ENCODE measurements around the gene PCDHGA1.

PCDHGA1 gene

DNA sequence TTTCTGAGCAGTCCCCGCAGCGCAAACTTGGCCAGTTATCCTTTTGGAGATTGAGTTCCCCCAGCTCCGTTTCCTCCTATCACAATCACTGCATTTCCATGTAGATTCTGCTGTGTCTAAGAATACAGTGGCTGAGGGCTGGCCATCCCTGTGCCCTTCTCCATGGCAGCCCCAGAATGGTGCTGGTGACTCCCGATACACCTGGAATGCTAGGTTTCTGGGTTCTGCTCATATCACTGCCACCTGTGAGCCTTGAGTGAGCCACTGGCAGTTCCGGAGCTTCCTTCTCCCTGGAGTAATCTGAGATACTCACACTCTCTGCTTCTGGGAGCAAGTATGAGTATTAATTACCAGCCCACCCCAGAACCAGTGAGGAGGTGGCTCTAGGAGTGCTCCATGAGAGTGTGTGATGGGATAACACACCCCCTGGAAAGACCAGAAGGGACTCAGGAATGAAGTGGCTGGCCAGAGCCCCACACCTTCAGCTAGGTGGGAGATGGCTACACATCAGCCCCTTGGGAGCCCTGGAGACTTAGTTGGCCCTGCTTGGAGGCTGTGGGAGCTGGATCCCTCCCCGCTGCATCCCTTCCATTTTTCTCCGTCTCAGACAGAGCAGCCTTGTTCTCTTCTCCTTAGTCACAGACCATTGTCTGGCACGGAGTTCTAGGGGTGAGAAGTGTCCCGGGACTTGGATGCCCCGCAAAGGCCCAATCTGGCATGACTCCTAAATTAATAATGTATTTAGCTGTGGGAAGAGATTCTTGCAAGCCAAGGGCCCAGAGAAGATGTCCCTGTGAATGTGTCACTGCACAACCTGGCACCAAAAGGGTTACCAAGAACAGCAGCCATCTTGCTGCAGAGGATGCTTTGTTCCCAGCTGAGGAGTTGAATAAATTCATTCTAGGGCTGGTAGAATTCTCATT is 163.4 kb downstream of the PCDHGA1 start:
- FAIRE-seq: no peak

DNA sequence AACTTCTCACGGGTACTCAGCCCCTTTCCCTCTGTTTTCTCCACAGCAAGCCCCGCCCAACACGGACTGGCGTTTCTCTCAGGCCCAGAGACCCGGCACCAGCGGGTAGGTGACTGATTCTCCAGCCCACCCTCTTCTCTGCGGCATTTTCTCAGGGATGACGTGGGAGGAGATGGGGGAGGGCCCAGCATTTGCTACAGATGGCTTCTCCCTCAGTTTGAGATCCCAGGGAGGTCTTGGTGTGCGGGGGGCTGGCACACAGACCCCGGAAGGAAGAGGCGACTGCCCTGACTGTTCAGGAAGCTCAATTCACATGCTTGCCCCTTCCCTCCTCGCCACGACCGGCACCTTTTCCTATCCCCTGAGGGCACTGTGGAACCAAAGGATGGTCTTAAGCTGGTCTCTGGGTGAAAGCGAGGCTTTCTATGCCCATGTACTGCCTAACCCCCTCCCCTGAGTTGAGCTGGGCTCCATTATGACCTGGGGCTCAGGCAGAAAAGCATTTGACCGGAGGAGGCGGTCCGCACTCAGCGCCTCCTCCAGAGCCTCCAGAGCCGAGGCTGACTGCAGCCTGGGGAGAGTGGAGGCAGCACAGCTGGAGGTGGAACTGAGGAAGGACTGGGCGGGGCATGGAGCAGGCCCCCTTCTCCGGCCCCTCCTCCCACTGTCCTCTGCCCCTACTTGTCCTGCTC is 164.6 kb downstream of the PCDHGA1 start:
- no peak for FAIRE-seq

- no peak for FAIRE-seq
Measured at GRCh38 chr5:141495453-141495811, 165.1 kb downstream of the PCDHGA1 start.

- FAIRE-seq: no peak
Measured at GRCh38 chr5:141496038-141496437, 165.7 kb downstream of the PCDHGA1 start.

DNA sequence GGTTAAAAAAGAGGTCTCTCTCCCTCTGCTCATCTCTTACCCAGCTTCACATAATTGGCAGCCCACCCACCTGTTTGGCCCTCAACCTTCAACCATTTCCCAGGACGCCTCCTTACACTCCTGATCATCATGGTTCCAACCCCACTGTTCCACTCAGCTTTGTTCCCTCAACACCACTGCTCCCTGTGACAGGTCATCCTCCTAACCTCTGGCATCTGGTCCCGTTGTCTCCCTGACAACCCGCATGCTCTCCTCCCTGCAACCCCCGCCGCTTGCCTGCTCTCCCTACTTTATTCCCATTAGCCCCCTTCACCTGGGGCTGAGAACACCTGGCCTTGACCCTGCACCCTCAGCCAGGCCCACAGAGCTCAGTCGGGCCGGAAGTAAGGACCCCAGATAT is 171.4 kb downstream of the PCDHGA1 start:
- FAIRE-seq: no peak

- no peak for FAIRE-seq
Measured at GRCh38 chr5:141503681-141504080, 173.4 kb downstream of the PCDHGA1 start.

DNA sequence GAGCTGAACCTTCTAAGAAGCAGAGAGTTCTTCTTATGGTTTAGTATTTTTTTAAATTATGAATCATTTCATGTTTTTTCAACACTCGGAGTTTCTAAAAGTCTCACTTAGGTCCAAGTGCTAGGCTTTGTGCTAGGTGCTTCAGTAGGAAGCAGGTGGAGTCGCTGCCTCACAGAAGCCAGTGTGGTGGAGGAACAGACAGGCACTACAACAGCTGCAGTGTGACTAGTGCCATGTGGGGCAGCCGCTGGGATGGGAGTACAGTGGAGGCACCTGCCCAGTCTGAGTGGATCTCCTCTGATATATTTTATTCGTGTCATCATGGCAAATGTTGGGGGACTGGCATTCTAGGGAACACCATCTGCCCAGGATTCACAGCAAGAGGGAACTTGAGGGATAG is 173.9 kb downstream of the PCDHGA1 start:
- FAIRE-seq: no peak

DNA sequence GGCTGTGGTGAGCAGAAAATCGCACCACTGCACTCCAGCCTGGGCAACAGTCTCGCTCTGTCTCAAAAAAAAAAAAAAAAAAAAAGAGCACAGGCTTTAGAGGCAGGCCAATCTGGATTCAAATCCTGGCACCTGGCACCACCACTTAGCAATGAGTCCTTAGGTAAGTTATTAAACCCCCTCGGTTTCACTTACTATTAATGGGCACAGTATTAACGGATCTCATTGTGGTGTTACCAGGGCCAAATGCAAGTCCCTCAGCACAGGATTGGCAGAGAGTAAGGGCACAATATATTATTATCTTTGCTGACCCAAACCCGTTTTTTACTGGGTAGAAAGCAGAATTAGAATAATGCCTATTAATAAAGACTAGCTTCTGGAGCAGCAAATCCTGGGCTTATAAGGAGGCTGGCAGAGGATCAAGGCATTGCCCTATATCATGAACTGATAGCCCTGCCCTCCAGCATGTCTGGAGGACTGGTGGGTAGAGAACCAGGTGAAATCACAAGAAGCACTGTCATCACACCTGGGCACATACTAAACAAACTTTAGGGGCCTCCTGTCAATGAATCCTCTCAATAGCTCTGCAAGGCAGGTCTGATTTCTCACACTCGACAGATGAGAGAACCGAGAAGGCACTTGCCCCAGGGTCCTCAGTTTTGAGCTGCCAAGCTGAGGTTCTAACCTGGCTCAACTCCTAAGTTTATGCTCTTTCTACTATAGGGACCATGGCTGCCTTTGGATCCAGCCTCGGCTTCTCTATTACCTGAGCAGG is 176.3 kb downstream of the PCDHGA1 start:
- no peak for FAIRE-seq

DNA sequence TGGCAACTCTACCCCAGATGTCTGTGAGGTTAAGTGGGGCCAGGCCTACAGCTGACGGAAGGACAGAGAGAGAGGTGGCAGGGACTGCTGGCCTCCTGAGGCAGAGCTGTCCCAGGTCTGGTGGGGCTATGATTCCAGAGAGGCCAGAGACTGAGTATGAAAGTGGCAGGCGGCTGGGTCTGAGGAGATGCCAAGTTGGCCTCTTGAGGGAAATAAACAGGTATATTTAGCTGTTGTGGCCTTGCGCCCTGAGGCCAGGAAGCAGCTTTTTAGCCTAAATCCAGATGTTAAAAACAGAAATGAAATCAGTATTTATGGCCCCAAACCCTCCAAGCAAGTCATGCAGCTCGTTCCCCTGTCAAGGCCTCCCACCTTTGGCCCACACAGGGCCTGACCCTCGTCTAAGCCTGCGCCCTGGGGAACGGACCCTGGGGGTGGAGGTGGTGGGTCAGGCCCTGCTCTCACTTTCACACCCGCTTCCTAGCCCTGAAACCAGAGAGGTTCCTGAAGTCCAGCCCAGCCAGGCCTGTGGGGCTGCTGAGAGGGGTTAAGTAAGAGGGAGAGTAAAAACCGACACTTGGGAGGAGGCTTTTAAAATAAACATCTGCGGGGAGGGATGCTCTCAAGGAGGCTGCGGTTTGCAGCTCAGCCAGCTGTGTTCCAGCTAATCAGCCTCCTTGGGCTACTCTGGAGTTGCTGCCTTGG is 177.2 kb downstream of the PCDHGA1 start:
- FAIRE-seq: no peak

- no peak for FAIRE-seq
Measured at GRCh38 chr5:141508440-141508797, 178.1 kb downstream of the PCDHGA1 start.

- FAIRE-seq: no peak
Measured at GRCh38 chr5:141508798-141509611, 178.7 kb downstream of the PCDHGA1 start.

GRCh38 chr5:141510160-141510559 is 179.8 kb downstream of the PCDHGA1 start:
- FAIRE-seq: no peak

- no peak for FAIRE-seq
Measured at GRCh38 chr5:141510850-141511601, 180.7 kb downstream of the PCDHGA1 start.

GRCh38 chr5:141511771-141512325 is 181.5 kb downstream of the PCDHGA1 start:
- FAIRE-seq: no peak

GRCh38 chr5:141512390-141512910 is 182.1 kb downstream of the PCDHGA1 start:
- no peak for FAIRE-seq

DNA sequence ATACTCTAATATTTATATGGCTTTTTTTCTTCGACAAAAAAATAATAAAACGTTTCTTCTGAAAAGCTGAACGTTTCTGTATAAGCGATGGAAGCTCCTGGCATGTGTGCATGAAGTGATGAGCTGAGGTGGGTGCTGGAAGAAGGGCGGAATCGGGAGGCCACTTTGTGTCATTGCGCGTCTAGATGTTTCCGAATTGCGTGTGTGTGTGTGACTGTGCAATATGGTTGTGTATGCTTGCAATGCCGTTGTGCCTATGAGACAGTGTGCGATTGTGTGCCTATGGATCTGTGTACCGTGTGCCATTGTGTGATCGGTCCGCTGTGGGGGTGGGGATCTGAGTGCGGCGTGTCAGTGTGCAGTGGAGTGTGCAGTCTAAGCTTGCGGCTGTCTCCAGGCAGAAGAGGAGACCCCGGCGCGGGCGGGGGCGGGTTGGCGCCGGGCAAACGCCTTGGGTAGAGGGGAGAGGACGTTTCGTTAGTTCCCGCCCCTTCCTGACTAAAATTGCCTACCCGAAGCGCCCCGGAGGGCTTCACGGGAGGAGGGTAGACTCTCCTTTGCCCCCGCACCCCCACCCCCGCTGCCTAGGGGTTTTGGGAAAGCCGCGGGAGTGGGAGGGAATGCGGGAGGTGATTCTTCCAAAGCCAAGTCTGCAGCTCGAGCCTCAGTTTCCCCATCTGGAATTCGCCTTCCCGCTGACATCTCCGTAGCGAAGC is 182.8 kb downstream of the PCDHGA1 start:
- FAIRE-seq: no peak

- FAIRE-seq: no peak
Measured at GRCh38 chr5:141513627-141514329, 183.5 kb downstream of the PCDHGA1 start.

GRCh38 chr5:141514330-141515133 is 184.2 kb downstream of the PCDHGA1 start:
- no peak for FAIRE-seq
